Head of caudate nucleus (tissue), 42 donors: ENCODE results near the gene KDM1B.
A peak's percentile ranks its signal among the peaks of the same experiment; 100 is the strongest.

Source experiments
- DNase-seq, 42 donors: peaks; one replicate each; pipeline versions ENCODE4 v3.0.0 to v3.0.0-alpha.2; 2020 to 2021; ENCODE audit warnings: mixed read lengths in 7 of 42
- intact Hi-C: fragments of 100-400 bp; cut with DNase I; formaldehyde crosslinking; loops from one replicate; pipeline ENCODE4 v1.15.0; 2022

Gene KDM1B

DNA sequence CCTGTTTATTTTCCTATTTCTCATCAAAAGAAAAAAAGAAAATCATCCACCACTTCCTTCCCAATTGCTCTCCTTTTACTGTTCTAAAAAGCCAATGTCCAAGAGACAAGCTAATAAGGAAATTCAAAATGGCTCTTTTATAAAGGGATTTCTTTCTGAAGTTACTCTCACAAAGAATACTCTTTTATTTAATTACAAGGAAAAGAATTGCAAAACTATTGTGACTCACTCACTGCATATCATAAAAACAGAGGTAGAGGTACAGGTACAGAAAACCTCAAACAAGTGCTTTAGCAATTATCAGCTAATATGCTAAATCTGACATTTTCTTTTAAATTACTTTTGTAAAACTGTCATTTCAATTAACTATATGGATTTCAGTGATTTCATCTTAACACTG, 91.0 kb downstream of the KDM1B start:
- intact Hi-C loops: no loop called here
- DNase-seq: no peak

- intact Hi-C loops: no loop called here
- no peak for DNase-seq
Observed at GRCh38 chr6:18247002-18247401, 91.8 kb downstream of the KDM1B start.

DNA sequence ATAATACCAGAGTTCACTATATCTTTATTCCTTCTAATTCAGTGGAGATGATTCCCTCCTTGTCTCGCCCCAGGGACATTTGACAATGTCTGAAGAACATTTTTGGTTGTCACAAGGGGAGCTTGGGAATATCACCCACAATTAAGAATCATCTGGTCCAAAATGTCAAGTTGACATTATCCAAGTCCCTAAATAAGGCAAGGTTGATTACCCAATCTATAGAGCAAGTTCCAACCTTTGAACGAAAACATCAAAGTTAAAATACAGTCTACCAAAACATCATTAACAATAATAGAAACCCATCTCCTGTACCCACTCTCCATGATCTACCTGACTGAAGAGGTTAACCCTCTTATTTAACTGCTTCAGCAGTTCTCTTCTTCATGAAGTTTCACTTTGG, 93.5 kb downstream of the KDM1B start:
- no peak for DNase-seq
- intact Hi-C loops: no loop called here

DNA sequence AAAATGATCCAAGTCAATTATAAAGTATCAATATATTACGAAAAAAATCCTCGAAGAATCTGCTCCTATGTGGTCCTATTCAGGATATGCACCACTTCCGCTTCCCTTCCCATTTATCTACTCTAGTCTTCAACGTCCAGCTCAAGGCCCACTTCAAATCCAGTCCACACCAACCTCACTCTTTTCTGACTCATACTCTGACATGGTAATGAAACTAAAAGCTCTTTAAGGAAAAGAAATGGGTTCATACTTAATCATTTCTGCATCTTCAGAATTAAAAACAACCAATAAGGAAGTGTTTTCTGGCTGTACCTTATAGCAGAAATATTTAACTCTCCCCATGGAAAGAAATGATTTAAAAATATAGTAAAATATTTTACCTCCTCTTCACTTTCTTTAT, 94.0 kb downstream of the KDM1B start:
- DNase-seq: no peak
- intact Hi-C loops: no loop called here

- intact Hi-C loops: no loop called here
- DNase-seq: no peak
Observed at GRCh38 chr6:18253635-18254034, 98.4 kb downstream of the KDM1B start.

- intact Hi-C loops: no loop called here
- DNase-seq: no peak
Observed at GRCh38 chr6:18254793-18255192, 99.6 kb downstream of the KDM1B start.

GRCh38 chr6:18259675-18260447, 104.6 kb downstream of the KDM1B start:
- no peak for DNase-seq
- intact Hi-C loops: loop anchor here (5.0 kb wide), 1 partner anchor 273 kb away; the partner anchor contains the start of gene KIF13A

DNA sequence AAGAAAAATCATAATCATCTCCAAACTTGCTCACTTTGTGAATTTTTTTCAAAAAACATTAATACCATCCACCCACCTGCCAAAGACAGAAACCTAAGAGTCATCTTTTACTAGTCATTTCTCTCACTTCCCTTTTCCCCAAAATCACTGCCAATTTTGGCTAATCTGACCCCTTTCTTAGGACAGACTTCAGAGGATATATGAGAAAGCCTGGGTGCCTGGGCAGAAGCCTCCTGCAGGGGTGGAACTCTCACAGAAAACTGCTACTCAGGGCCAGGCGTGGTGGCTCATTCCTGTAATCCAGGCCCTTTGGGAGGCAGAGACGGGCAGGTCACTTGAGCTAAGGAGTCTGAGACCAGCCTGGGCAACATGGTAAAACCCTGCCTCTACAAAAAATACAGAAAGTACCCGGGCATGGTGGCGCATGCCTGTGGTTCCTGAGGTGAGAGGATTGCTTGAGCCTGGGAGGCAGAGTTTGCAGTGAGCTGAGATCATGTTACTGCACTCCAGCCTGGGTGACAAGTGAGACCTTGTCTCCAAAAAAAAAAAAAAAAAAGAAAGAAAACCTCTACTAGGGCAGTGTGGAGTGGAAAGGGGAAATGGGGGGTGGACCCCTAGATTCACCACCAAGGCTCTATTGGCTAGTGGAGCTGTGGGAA, 105.4 kb downstream of the KDM1B start:
- intact Hi-C loops: loop anchor here (5.0 kb wide), 1 partner anchor 273 kb away; the partner anchor contains the start of gene KIF13A
- DNase-seq: no peak

DNA sequence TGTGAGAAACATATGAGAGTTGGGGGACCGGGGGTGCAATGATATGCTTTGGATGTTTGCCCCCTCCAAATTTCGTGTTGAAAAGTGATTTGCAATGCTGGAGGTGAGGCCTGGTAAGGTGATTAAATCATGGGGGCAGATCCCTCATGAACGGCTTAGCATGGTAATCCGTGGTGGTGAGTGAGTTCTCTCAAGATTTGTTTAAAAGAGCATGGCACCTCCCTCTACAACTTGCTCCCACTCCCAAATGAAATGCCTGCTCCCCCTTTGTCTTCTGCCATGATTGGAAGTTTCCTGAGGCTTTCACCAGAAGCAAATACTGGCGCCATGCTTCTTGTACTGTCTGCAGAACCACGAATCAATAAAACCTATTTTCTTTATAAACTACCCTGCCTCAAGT, 106.7 kb downstream of the KDM1B start:
- intact Hi-C loops: loop anchor here (5.0 kb wide), 1 partner anchor 275 kb away; the partner anchor contains the start of gene KIF13A
- no peak for DNase-seq

DNA sequence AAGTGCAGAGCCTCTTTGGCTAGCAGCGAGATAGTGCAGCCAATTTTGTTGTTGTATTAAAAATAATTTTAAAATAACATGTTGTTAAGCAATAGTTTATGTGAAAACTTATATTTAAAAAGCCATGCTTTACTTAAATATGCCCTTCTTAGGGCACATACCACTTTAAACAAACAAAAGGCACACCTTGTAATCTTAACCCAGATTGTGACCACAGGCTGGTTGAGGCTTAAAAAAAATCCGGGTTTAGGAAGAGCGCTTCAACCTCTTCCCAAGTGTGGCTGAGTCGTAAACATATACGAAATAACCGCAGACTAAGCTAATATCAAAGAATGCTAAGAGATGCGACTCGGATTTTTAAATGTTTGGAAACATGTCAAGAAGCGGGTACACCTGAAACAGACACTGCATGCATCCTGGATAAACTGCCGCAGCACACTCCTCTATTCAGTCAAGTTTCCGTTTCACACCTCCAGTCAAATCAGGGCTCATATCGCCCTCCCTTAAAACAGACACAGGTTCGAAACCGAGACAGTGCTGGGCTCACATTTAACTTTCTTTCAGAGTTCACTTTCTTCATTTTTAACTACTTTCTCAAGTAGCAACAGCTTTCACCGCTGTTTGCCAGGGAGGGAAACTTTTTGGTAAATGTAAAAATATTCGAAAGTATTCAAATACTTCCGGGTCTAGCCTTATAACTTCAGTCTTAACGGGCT, 107.6 kb downstream of the KDM1B start:
- DNase-seq: no peak

GRCh38 chr6:18263418-18264218, 108.4 kb downstream of the KDM1B start:
- DNase-seq: peak in 18 of 42 donors; percentile 5 to 72 (median 36)
- intact Hi-C loops: loop anchor here (2.0 to 5.0 kb wide), 2 partner anchors 109 to 276 kb away; partner anchors contain the start of genes KDM1B, KIF13A and TPMT

More for the DNA sequence above, 107.6 kb downstream of the KDM1B start:
- intact Hi-C loops: loop anchor here (5.0 kb wide), 1 partner anchor 276 kb away; the partner anchor contains the start of gene KIF13A

DNA sequence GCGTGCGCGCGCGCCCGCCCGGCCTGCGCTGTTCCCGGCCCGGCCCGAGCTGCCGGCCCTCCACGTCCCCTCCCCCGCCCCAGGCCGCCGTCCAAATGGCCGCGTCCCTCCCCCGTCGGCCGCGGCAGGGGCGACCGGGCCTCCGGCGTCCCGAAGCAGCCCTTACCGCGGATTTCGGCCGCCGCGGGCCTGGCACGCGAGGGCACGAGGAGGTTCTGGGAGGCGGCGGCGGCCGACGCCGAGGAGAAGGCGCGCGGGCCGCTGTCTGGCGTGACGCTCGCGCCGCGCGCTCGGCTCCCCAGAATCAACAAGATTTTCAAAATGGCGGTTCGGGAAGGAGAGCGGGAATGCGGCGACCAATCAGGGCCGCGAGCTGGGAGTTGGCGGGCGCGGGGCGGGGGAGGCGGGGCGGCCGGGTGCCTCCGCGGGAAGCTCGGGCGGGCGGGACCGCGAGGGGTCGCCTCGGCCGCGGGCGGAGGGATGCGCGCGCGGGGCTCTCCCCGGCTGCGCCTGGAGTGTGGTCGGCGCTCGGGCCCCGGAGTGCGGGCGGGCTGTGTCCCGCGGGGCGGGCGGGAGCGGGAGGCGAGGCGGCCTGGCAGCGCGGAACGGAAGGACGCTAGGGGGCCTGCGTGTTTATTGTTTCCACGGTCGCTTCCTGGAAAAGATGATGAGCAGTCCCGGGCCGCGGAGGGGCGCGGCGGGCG, 109.1 kb downstream of the KDM1B start, which contains the start of gene DEK:
Gene DEK, minus strand, starts transcription at position 312 of the 704 bp plus-strand sequence. CDS start 543 bp downstream, outside the sequence.
- DNase-seq: peak; percentile 71 to 95 (median 89)
- intact Hi-C loops: loop anchor here (2.0 to 5.0 kb wide), 2 partner anchors 110 to 277 kb away; partner anchors contain the start of genes KDM1B, KIF13A and TPMT

- intact Hi-C loops: loop anchor here (2.0 to 5.0 kb wide), 2 partner anchors 110 to 278 kb away; partner anchors contain the start of genes KDM1B, KIF13A and TPMT
- DNase-seq: no peak
Observed at GRCh38 chr6:18264923-18265377, 109.7 kb downstream of the KDM1B start.

DNA sequence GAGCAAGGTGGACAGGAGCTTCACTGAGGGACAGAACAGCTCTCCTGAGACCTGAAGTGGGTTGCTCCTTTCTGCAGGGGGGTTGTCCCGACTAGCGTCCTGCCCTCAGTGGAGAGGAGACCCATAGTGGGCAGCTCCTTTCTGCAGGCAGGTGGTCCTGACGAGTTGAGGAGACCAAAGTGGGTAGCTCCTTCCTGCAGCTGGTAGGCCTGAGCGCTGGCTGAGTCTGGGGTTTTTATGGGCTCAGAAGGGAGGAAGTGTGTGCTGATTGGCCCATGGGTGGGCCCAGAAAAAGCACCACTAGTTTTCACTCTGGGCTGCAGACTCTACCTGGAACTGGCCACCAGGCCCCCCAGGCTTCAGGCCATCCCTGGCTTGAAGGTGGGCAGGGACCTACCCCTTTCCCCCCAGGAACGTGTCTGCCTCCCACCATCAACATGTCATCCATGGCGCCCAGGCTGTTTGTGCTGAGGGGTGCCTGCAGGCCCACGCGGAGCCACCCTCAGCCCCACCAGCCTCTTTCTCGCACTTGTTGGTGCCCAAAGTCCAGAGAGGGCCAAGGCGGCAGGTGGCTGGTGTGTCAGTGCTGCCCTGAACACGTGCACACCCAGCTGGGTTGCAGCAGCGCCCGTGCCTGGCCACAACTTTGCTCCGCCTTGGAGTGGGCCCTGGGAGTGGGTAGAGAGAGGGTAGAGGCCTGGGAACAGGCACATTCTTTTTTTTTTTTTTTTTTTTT, 110.7 kb downstream of the KDM1B start:
- intact Hi-C loops: loop anchor here (2.0 kb wide), 1 partner anchor 111 kb away; the partner anchor contains the start of genes KDM1B and TPMT
- DNase-seq: no peak

DNA sequence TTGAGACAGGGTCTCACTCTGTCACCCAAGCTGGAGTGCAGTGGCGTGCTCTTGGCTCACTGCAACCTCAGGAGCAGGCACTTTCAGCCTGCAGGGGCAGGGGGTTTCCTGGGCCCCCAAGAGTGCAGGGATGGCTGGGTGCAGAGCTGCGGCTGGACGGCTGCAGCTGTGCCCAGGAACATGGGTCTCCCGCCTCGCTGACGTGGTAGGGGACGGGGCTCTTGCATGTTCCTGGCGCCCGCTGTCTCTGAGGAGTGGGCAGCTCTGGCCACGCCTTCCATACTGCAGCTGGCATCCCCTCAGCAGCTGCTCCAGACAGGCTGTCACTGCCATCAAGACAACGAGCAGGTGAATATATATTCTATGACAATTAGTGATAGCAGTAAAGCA, 111.3 kb downstream of the KDM1B start:
- no peak for DNase-seq

GRCh38 chr6:18268066-18268465, 112.8 kb downstream of the KDM1B start:
- DNase-seq: no peak
- intact Hi-C loops: no loop called here

More for the DNA sequence above, 111.3 kb downstream of the KDM1B start:
- intact Hi-C loops: no loop called here

GRCh38 chr6:18269253-18269652, 114.0 kb downstream of the KDM1B start:
- DNase-seq: no peak
- intact Hi-C loops: no loop called here
